ACC112 (cell line): ENCODE data around the gene AKT3.

ENCODE experiments used
- H2AFZ ChIP-seq: fragments of 200-600 bp; sonication (generic); one replicate; pipeline ENCODE4 v1.6.0; 2017; ENCODE audit warnings: antibody characterized with exemption, low read length; ENCODE audit not compliant: unreplicated experiment
- H3K27ac ChIP-seq: fragments of 200-600 bp; sonication (generic); 2 replicates; pipeline ENCODE4 v1.5.1; 2014; ENCODE audit warnings: low read depth, mild to moderate bottlenecking, antibody characterized with exemption, low read length, moderate library complexity
- H3K27me3 ChIP-seq: fragments of 200-600 bp; sonication (generic); 2 replicates; pipeline ENCODE4 v1.6.1; 2014; ENCODE audit warnings: mild to moderate bottlenecking, antibody characterized with exemption, low read length, moderate library complexity, mixed read lengths; ENCODE audit not compliant: insufficient read depth
- H3K36me3 ChIP-seq: fragments of 200-600 bp; sonication (generic); 2 replicates; pipeline ENCODE4 v1.6.1; 2016; ENCODE audit warnings: mild to moderate bottlenecking, antibody characterized with exemption, low read length, moderate library complexity, mixed read lengths; ENCODE audit not compliant: insufficient read depth
- H3K4me1 ChIP-seq: fragments of 200-600 bp; sonication (generic); one replicate; pipeline ENCODE4 v1.6.1; 2016; ENCODE audit warnings: low read length, mixed read lengths; ENCODE audit not compliant: insufficient read depth, unreplicated experiment, control insufficient read depth
- H3K4me3 ChIP-seq: fragments of 200-600 bp; sonication (generic); 2 replicates; pipeline ENCODE4 v1.5.1; 2014; ENCODE audit warnings: mild to moderate bottlenecking, low read depth, low read length
- H3K79me2 ChIP-seq: fragments of 200-600 bp; sonication (generic); one replicate; pipeline ENCODE4 v1.6.0; 2016; ENCODE audit warnings: low read length; ENCODE audit not compliant: control insufficient read depth, unreplicated experiment, insufficient read depth

The AKT3 gene

GRCh38 chr1:243520831-243521230, 329.2 kb downstream of the AKT3 start:
- H3K36me3 ChIP-seq: peaks cover 13% of the 10 kb centered on the region
- no peak overlapping the region for H3K4me3 ChIP-seq
- no peak overlapping the region for H2AFZ ChIP-seq
- no peaks in the 10 kb centered on the region for H3K27me3 ChIP-seq
- peaks cover 14% of the 10 kb centered on the region for H3K4me1 ChIP-seq
- no peak overlapping the region for H3K27ac ChIP-seq
- no peaks in the 10 kb centered on the region for H3K79me2 ChIP-seq

GRCh38 chr1:243514927-243515326, 335.1 kb downstream of the AKT3 start:
- Histone ChIP-seq H3K27ac (no peak overlapping the region), H3K36me3 (peaks cover 13% of the 10 kb centered on the region), H2AFZ (no peak overlapping the region), H3K27me3 (no peaks in the 10 kb centered on the region), H3K4me1 (no peaks in the 10 kb centered on the region), H3K79me2 (no peaks in the 10 kb centered on the region), H3K4me3 (no peak overlapping the region)

GRCh38 chr1:243513726-243514491, 336.1 kb downstream of the AKT3 start:
- H2AFZ ChIP-seq: no peak overlapping the region
- peaks cover 13% of the 10 kb centered on the region for H3K36me3 ChIP-seq
- H3K4me3 ChIP-seq: no peak overlapping the region
- no peaks in the 10 kb centered on the region for H3K27me3 ChIP-seq
- H3K79me2 ChIP-seq: no peaks in the 10 kb centered on the region
- no peaks in the 10 kb centered on the region for H3K4me1 ChIP-seq
- no peak overlapping the region for H3K27ac ChIP-seq

GRCh38 chr1:243510928-243511327, 339.1 kb downstream of the AKT3 start:
- no peaks in the 10 kb centered on the region for H3K27me3 ChIP-seq
- no peak overlapping the region for H3K4me3 ChIP-seq
- H2AFZ ChIP-seq: no peak overlapping the region
- no peaks in the 10 kb centered on the region; the same call in 1 of the 2 replicates for H3K36me3 ChIP-seq
- no peaks in the 10 kb centered on the region for H3K4me1 ChIP-seq
- no peak overlapping the region for H3K27ac ChIP-seq
- no peaks in the 10 kb centered on the region for H3K79me2 ChIP-seq

- no peak overlapping the region for H2AFZ ChIP-seq
- no peak overlapping the region for H3K27ac ChIP-seq
- no peaks in the 10 kb centered on the region for H3K4me1 ChIP-seq
- peaks cover 7% of the 10 kb centered on the region for H3K36me3 ChIP-seq
- H3K79me2 ChIP-seq: no peaks in the 10 kb centered on the region
- no peaks in the 10 kb centered on the region for H3K27me3 ChIP-seq
- no peak overlapping the region for H3K4me3 ChIP-seq
Measured at GRCh38 chr1:243508943-243509342, 341.1 kb downstream of the AKT3 start.

- no peak overlapping the region for H3K4me3 ChIP-seq
- H3K27ac ChIP-seq: no peak overlapping the region
- H3K79me2 ChIP-seq: no peaks in the 10 kb centered on the region
- peaks cover 7% of the 10 kb centered on the region for H3K36me3 ChIP-seq
- no peak overlapping the region for H2AFZ ChIP-seq
- H3K27me3 ChIP-seq: no peaks in the 10 kb centered on the region
- H3K4me1 ChIP-seq: no peaks in the 10 kb centered on the region
Measured at GRCh38 chr1:243508303-243508713, 341.7 kb downstream of the AKT3 start.

- Histone ChIP-seq H3K4me1 (no peaks in the 10 kb centered on the region), H3K27ac (no peak overlapping the region), H3K4me3 (no peak overlapping the region), H3K27me3 (no peaks in the 10 kb centered on the region), H2AFZ (no peak overlapping the region), H3K36me3 (peaks cover 7% of the 10 kb centered on the region), H3K79me2 (no peaks in the 10 kb centered on the region)
Measured at GRCh38 chr1:243507672-243508302, 342.3 kb downstream of the AKT3 start.

- H3K79me2 ChIP-seq: no peaks in the 10 kb centered on the region
- H2AFZ ChIP-seq: no peak overlapping the region
- H3K27ac ChIP-seq: no peak overlapping the region
- no peaks in the 10 kb centered on the region for H3K27me3 ChIP-seq
- H3K36me3 ChIP-seq: peaks cover 7% of the 10 kb centered on the region
- no peaks in the 10 kb centered on the region for H3K4me1 ChIP-seq
- H3K4me3 ChIP-seq: no peak overlapping the region
Measured at GRCh38 chr1:243507001-243507671, 342.9 kb downstream of the AKT3 start.

- H3K4me1 ChIP-seq: peaks cover 4% of the 10 kb centered on the region
- no peak overlapping the region for H3K4me3 ChIP-seq
- H3K27ac ChIP-seq: no peak overlapping the region
- H3K79me2 ChIP-seq: no peaks in the 10 kb centered on the region
- H3K27me3 ChIP-seq: no peaks in the 10 kb centered on the region
- H2AFZ ChIP-seq: no peak overlapping the region
- H3K36me3 ChIP-seq: peaks cover 7% of the 10 kb centered on the region
Measured at GRCh38 chr1:243505986-243506689, 343.9 kb downstream of the AKT3 start.

- peaks cover 11% of the 10 kb centered on the region for H3K36me3 ChIP-seq
- H3K4me3 ChIP-seq: no peak overlapping the region
- no peaks in the 10 kb centered on the region for H3K79me2 ChIP-seq
- no peak overlapping the region for H3K27ac ChIP-seq
- peaks cover 11% of the 10 kb centered on the region for H3K4me1 ChIP-seq
- H3K27me3 ChIP-seq: no peaks in the 10 kb centered on the region
- no peak overlapping the region for H2AFZ ChIP-seq
Measured at GRCh38 chr1:243503155-243503554, 346.9 kb downstream of the AKT3 start.
